ENCODE measurements around the gene DLGAP1. TPM values are rescaled to one million over a fixed set of nuclear protein-coding genes. Genes with fewer than 3 reads are reported as not detected.

The DLGAP1 gene
- total RNA-seq, 1 donor from 2014 or later: 0.05 TPM

DNA sequence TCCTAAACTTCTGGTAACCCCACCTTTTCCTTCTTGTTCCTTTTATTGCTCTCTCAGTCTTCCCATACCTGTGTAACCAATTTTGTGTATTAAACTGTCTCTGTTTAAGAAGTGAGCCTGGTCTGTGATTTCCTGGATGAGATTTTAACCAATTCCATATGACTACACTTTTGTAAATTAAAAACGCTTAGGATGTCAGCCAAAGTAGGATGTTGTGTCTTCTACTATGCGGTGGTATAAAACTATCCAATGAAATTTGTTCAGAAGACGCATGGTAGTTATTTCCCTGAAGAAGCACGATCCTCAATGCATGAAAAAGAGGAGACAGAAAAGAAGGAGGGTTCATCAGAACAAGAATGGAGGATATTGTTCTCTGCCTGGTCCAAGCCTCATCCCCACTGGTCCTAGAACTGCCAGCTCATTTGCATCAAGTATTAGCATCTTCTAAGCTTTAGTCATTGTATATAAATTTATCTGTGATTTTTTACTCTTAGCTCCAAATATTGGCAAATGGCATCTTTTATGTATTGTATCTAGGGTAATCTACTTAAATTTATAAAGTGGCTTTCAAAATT, 877.7 kb downstream of the DLGAP1 start:
- no peak for DNase-seq
- Histone ChIP-seq H3K4me1 (no peaks in the 10 kb centered on the region), H3K27ac (replicated peaks) (no peak overlapping the region), H3K27me3 (ENCODE audit: low read depth) (no peaks in the 10 kb centered on the region), H3K4me3 (no peak overlapping the region), H3K9me3 (replicated peaks) (no peaks in the 10 kb centered on the region), H3K36me3 (no peaks in the 10 kb centered on the region)
- TF ChIP-seq CTCF (IDR thresholded peaks at IDR 0.05; ENCODE audit: borderline replicate concordance): no peak
- intact Hi-C loops (cut with micrococcal nuclease): no loop called here

DNA sequence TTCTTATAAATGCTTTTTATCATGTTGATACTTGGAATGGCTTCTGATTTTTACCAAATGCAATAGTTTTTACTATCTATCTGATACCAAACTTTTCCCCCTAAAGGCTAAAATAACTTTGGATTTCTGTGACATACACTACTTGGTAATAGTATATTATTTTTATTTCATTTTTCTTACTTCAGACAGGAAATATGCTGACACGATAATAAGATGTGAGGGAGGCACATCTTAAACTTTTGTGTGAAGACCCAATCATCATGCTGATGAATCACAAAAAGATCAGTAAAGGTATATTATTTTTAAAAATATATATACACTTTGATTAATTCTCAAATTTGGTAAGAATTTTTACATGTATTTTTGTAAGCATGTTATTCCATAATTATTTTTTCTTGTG, 882.3 kb downstream of the DLGAP1 start:
- no peak for DNase-seq
- H3K27me3 ChIP-seq (ENCODE audit: low read depth): no peaks in the 10 kb centered on the region
- no peaks in the 10 kb centered on the region for H3K36me3 ChIP-seq
- H3K27ac ChIP-seq (replicated peaks): no peak overlapping the region
- TF ChIP-seq CTCF (IDR thresholded peaks at IDR 0.05; ENCODE audit: borderline replicate concordance): no peak
- H3K4me1 ChIP-seq: no peaks in the 10 kb centered on the region
- intact Hi-C loops (cut with micrococcal nuclease): no loop called here
- no peaks in the 10 kb centered on the region for H3K9me3 ChIP-seq (replicated peaks)
- H3K4me3 ChIP-seq: no peak overlapping the region

DNA sequence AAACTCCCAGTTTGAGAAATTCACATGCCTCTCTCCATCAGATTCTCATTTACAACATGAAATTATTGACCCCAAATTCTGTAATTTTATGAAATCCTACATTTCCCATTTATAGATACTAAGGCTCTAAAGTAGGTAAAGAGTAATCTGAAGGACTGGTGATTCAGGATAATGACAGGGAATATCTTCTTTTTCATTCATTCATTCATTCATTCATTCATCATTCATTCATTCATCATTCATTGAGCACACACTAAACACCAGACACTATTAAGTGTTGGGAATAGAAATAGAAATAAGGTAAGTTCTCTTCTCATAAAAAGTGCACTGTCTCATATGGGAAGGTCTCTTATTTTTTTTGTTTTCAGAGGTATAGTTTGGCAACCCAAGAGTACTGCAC, 888.3 kb downstream of the DLGAP1 start:
- Histone ChIP-seq H3K27ac (replicated peaks) (no peak overlapping the region), H3K4me1 (no peaks in the 10 kb centered on the region), H3K36me3 (no peaks in the 10 kb centered on the region), H3K27me3 (ENCODE audit: low read depth) (no peaks in the 10 kb centered on the region), H3K4me3 (no peak overlapping the region), H3K9me3 (replicated peaks) (peaks cover 21% of the 10 kb centered on the region)
- intact Hi-C loops (cut with micrococcal nuclease): no loop called here
- DNase-seq: no peak
- TF ChIP-seq CTCF (IDR thresholded peaks at IDR 0.05; ENCODE audit: borderline replicate concordance): no peak

GRCh38 chr18:3560755-3561154, 894.4 kb downstream of the DLGAP1 start:
- no peak for TF ChIP-seq CTCF (IDR thresholded peaks at IDR 0.05; ENCODE audit: borderline replicate concordance)
- peaks cover 6% of the 10 kb centered on the region for H3K27me3 ChIP-seq (ENCODE audit: low read depth)
- H3K9me3 ChIP-seq (replicated peaks): peaks cover 21% of the 10 kb centered on the region
- no peak for DNase-seq
- no peaks in the 10 kb centered on the region for H3K4me1 ChIP-seq
- H3K27ac ChIP-seq (replicated peaks): no peak overlapping the region
- H3K36me3 ChIP-seq: no peaks in the 10 kb centered on the region
- no peak overlapping the region for H3K4me3 ChIP-seq
- intact Hi-C loops (cut with micrococcal nuclease): no loop called here

DNA sequence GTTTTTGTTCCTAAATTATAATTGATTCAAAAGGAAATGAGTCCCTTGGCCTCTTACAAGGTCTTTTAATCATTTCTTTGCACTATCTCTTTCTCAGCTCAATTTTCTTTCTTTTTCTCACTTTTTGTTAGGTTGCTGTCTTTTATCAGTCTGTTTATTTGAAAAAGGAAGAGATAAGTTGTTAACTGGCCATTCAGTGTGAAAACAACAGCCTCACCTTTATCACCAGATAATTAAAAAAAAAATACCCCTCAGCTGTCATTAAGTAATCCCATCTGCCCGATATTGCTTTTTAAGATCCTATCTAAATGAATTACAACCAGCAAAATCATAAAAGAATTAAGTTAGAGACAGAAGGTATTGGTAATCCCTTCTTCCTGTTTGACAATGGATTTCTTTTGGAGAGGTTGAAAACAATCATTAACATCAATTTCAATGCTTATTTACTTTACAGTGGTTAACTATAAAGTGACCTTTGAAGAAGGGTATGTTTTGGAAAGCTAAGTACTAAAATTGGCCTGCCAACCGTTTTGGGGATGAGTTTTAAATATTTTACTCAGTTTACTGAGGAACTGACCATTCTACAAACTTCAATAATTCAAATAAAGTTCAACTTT, 900.2 kb downstream of the DLGAP1 start:
- Histone ChIP-seq H3K4me3 (no peak overlapping the region), H3K27me3 (ENCODE audit: low read depth) (peaks cover 29% of the 10 kb centered on the region), H3K9me3 (replicated peaks) (no peaks in the 10 kb centered on the region), H3K36me3 (no peaks in the 10 kb centered on the region), H3K27ac (replicated peaks) (no peak overlapping the region), H3K4me1 (no peaks in the 10 kb centered on the region)
- TF ChIP-seq CTCF (IDR thresholded peaks at IDR 0.05; ENCODE audit: borderline replicate concordance): no peak
- DNase-seq: no peak
- intact Hi-C loops (cut with micrococcal nuclease): no loop called here
